Measurements from ENCODE around the gene SLX4IP. TPM values are rescaled to one million over a fixed set of nuclear protein-coding genes. Genes with fewer than 3 reads are reported as not detected.
A peak's percentile ranks its signal among the peaks of the same experiment; 100 is the strongest.

Gene SLX4IP
- total RNA-seq, 1 donor from 2014 or later = 4.6 TPM

- ATAC-seq (peak; percentile 55), DNase-seq (ENCODE audit: low spot score) (no peak)
- intact Hi-C loops (cut with DNase I) = no loop called here
Observed at GRCh38 chr20:10487142-10488136, 52.3 kb downstream of the SLX4IP start.

GRCh38 chr20:10488534-10488933 lies 53.4 kb downstream of the SLX4IP start:
- no peak for ATAC-seq
- DNase-seq (ENCODE audit: low spot score) = no peak
- intact Hi-C loops (cut with DNase I) = no loop called here

GRCh38 chr20:10489853-10490252 lies 54.7 kb downstream of the SLX4IP start:
- ATAC-seq (no peak), DNase-seq (ENCODE audit: low spot score) (no peak)
- intact Hi-C loops (cut with DNase I) = no loop called here

- no peak for DNase-seq (ENCODE audit: low spot score)
- no peak for ATAC-seq
- intact Hi-C loops (cut with DNase I) = no loop called here
Observed at GRCh38 chr20:10490257-10490656, 55.2 kb downstream of the SLX4IP start.

GRCh38 chr20:10490706-10491105 lies 55.6 kb downstream of the SLX4IP start:
- ATAC-seq (peak; percentile 28), DNase-seq (ENCODE audit: low spot score) (no peak)
- intact Hi-C loops (cut with DNase I) = no loop called here

- intact Hi-C loops (cut with DNase I) = no loop called here
- ATAC-seq = no peak
Observed at GRCh38 chr20:10492065-10492464, 57.0 kb downstream of the SLX4IP start.

GRCh38 chr20:10492844-10493243 lies 57.7 kb downstream of the SLX4IP start:
- ATAC-seq = no peak
- intact Hi-C loops (cut with DNase I) = no loop called here

More at GRCh38 chr20:10492065-10492464, 57.0 kb downstream of the SLX4IP start:
- DNase-seq (ENCODE audit: low spot score) = no peak

GRCh38 chr20:10495173-10495572 lies 60.1 kb downstream of the SLX4IP start:
- DNase-seq (ENCODE audit: low spot score) = no peak
- intact Hi-C loops (cut with DNase I) = no loop called here
- ATAC-seq = no peak

More at GRCh38 chr20:10492844-10493243, 57.7 kb downstream of the SLX4IP start:
- DNase-seq (ENCODE audit: low spot score) = no peak

GRCh38 chr20:10496465-10496864 lies 61.4 kb downstream of the SLX4IP start:
- intact Hi-C loops (cut with DNase I) = no loop called here
- ATAC-seq = no peak
- DNase-seq (ENCODE audit: low spot score) = no peak

- ATAC-seq = no peak
- intact Hi-C loops (cut with DNase I) = no loop called here
- no peak for DNase-seq (ENCODE audit: low spot score)
Observed at GRCh38 chr20:10497283-10497682, 62.2 kb downstream of the SLX4IP start.

GRCh38 chr20:10497791-10498190 lies 62.7 kb downstream of the SLX4IP start:
- intact Hi-C loops (cut with DNase I) = no loop called here
- no peak for DNase-seq (ENCODE audit: low spot score)

GRCh38 chr20:10498200-10498599 lies 63.1 kb downstream of the SLX4IP start:
- no peak for ATAC-seq
- intact Hi-C loops (cut with DNase I) = no loop called here
- DNase-seq (ENCODE audit: low spot score) = no peak

More at GRCh38 chr20:10497791-10498190, 62.7 kb downstream of the SLX4IP start:
- ATAC-seq = no peak

GRCh38 chr20:10501402-10501801 lies 66.3 kb downstream of the SLX4IP start:
- ATAC-seq (peak; percentile 9), DNase-seq (ENCODE audit: low spot score) (no peak)
- intact Hi-C loops (cut with DNase I) = no loop called here

GRCh38 chr20:10502098-10502526 lies 67.0 kb downstream of the SLX4IP start:
- intact Hi-C loops (cut with DNase I) = no loop called here
- ATAC-seq (no peak), DNase-seq (ENCODE audit: low spot score) (no peak)

- no peak for ATAC-seq
- intact Hi-C loops (cut with DNase I) = no loop called here
- no peak for DNase-seq (ENCODE audit: low spot score)
Observed at GRCh38 chr20:10504608-10504993, 69.5 kb downstream of the SLX4IP start.

- DNase-seq (ENCODE audit: low spot score) (no peak), ATAC-seq (peak; percentile 93)
- intact Hi-C loops (cut with DNase I) = no loop called here
Observed at GRCh38 chr20:10504994-10505730, 70.1 kb downstream of the SLX4IP start.

- intact Hi-C loops (cut with DNase I) = no loop called here
- no peak for DNase-seq (ENCODE audit: low spot score)
- ATAC-seq = peak; percentile 72
Observed at GRCh38 chr20:10505827-10506226, 70.7 kb downstream of the SLX4IP start.

GRCh38 chr20:10507052-10507451 lies 71.9 kb downstream of the SLX4IP start:
- DNase-seq (ENCODE audit: low spot score) (no peak), ATAC-seq (no peak)
- intact Hi-C loops (cut with DNase I) = no loop called here

GRCh38 chr20:10508060-10508459 lies 73.0 kb downstream of the SLX4IP start:
- DNase-seq (ENCODE audit: low spot score) (no peak), ATAC-seq (no peak)
- intact Hi-C loops (cut with DNase I) = no loop called here
